Neural crest cell (in vitro differentiated cells): ENCODE results near the gene GJC1. TPM values are rescaled to one million over a fixed set of nuclear protein-coding genes. Genes with fewer than 3 reads are reported as not detected.
A peak's percentile ranks its signal among the peaks of the same experiment; 100 is the strongest.

Experiments
- DNase-seq: peaks from one replicate; pipeline ENCODE4 v3.0.0; 2021; ENCODE audit warnings: low read depth, mixed read lengths, low spot score
- H3K27ac Mint-ChIP-seq: one replicate; pipeline ENCODE4 v1.8.0; 2021; ENCODE audit warnings: mild to moderate bottlenecking, mixed read lengths; ENCODE audit not compliant: unreplicated experiment
- H3K27me3 Mint-ChIP-seq: 2 replicates; pipeline ENCODE4 v1.8.0; 2021; ENCODE audit warnings: low read depth, mild to moderate bottlenecking, mixed read lengths
- H3K36me3 Mint-ChIP-seq: 2 replicates; pipeline ENCODE4 v1.8.0; 2021; ENCODE audit warnings: low read depth, mild to moderate bottlenecking, mixed read lengths
- H3K4me1 Mint-ChIP-seq: 2 replicates; pipeline ENCODE4 v1.8.0; 2021; ENCODE audit warnings: mixed read lengths
- H3K4me3 Mint-ChIP-seq: one replicate; pipeline ENCODE4 v1.8.0; 2021; ENCODE audit warnings: mild to moderate bottlenecking, mixed read lengths
- H3K9me3 Mint-ChIP-seq: 2 replicates; pipeline ENCODE4 v1.8.0; 2021; ENCODE audit warnings: mixed read lengths
- total RNA-seq: library from RNA; stranded (reverse); gene quantifications from 2 replicates; pipeline ENCODE4 v1.2.1, GENCODE V29; 2021
- TF ChIP-seq, protein P1 (sequence below): fragments of 200-600 bp; sonication (generic); conservative IDR thresholded peaks from 2 replicates; pipeline ENCODE4 v1.5.0; 2021; ENCODE audit warnings: antibody characterized with exemption, mild to moderate bottlenecking

Gene GJC1
- total RNA-seq, 1 donor from 2014 or later: 145 TPM

GRCh38 chr17:44765965-44766364, 64.1 kb downstream of the GJC1 start:
- TF ChIP-seq, protein P1, sequence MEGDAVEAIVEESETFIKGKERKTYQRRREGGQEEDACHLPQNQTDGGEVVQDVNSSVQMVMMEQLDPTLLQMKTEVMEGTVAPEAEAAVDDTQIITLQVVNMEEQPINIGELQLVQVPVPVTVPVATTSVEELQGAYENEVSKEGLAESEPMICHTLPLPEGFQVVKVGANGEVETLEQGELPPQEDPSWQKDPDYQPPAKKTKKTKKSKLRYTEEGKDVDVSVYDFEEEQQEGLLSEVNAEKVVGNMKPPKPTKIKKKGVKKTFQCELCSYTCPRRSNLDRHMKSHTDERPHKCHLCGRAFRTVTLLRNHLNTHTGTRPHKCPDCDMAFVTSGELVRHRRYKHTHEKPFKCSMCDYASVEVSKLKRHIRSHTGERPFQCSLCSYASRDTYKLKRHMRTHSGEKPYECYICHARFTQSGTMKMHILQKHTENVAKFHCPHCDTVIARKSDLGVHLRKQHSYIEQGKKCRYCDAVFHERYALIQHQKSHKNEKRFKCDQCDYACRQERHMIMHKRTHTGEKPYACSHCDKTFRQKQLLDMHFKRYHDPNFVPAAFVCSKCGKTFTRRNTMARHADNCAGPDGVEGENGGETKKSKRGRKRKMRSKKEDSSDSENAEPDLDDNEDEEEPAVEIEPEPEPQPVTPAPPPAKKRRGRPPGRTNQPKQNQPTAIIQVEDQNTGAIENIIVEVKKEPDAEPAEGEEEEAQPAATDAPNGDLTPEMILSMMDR: no peak
- Mint-ChIP-seq H3K27me3 (peaks cover 6% of the 10 kb centered on the region), H3K36me3 (no peaks in the 10 kb centered on the region), H3K9me3 (no peaks in the 10 kb centered on the region), H3K4me3 (no peak overlapping the region), H3K4me1 (peaks cover 5% of the 10 kb centered on the region), H3K27ac (peak overlapping the region; percentile 12)
- no peak for DNase-seq

- Mint-ChIP-seq H3K9me3 (no peaks in the 10 kb centered on the region), H3K27ac (no peak overlapping the region), H3K27me3 (peaks cover 8% of the 10 kb centered on the region), H3K36me3 (no peaks in the 10 kb centered on the region), H3K4me1 (peaks cover 5% of the 10 kb centered on the region), H3K4me3 (no peak overlapping the region)
- DNase-seq: no peak
- TF ChIP-seq, protein P1: no peak
Observed at GRCh38 chr17:44763170-44763569, 66.9 kb downstream of the GJC1 start.

DNA sequence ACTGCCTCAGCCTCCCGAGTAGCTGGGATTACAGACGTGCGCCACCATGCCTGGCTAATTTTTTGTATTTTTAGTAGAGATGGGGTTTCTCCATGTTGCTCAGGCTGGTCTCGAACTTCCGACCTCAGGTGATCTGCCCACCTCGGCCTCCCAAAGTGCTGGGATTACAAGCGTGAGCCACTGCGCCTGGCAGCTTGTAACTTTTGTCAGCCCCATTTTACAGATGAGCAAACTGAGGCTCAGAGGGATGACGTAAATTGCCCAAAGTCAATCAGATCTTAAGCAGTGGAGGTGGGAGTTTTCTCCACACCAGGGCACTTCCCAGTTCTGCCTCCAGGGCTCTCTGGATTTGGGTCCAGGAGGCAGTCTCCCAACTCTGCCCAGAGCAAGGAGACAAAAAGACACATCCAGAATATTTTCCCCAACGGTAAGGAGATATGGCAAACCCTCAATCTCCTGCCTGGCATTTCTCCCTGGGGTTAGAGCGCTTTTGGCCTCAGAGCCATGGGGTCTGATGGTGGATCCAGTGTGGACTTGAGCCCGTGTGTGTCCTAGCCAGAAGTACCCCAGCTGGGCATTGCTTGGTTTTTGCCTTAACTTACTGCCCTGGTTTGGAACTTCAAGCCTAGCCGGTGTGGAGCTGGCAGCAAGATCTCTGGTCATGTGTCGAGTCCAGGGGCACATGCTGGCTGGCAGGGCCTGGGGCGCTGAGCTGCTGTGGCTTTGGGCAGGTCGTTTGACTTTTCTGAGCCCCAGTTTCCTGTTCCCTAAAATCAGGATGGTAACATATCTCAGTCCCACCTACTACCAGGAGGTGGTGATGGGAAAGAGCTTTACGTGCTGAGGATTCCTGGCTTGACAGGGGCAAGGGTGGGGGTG, 67.9 kb downstream of the GJC1 start:
- H3K9me3 Mint-ChIP-seq: no peaks in the 10 kb centered on the region
- TF ChIP-seq, protein P1: no peak
- H3K36me3 Mint-ChIP-seq: no peaks in the 10 kb centered on the region
- peaks cover 18% of the 10 kb centered on the region for H3K27me3 Mint-ChIP-seq
- DNase-seq: no peak
- no peak overlapping the region for H3K4me3 Mint-ChIP-seq
- H3K4me1 Mint-ChIP-seq: peaks cover 5% of the 10 kb centered on the region
- H3K27ac Mint-ChIP-seq: no peak overlapping the region

DNA sequence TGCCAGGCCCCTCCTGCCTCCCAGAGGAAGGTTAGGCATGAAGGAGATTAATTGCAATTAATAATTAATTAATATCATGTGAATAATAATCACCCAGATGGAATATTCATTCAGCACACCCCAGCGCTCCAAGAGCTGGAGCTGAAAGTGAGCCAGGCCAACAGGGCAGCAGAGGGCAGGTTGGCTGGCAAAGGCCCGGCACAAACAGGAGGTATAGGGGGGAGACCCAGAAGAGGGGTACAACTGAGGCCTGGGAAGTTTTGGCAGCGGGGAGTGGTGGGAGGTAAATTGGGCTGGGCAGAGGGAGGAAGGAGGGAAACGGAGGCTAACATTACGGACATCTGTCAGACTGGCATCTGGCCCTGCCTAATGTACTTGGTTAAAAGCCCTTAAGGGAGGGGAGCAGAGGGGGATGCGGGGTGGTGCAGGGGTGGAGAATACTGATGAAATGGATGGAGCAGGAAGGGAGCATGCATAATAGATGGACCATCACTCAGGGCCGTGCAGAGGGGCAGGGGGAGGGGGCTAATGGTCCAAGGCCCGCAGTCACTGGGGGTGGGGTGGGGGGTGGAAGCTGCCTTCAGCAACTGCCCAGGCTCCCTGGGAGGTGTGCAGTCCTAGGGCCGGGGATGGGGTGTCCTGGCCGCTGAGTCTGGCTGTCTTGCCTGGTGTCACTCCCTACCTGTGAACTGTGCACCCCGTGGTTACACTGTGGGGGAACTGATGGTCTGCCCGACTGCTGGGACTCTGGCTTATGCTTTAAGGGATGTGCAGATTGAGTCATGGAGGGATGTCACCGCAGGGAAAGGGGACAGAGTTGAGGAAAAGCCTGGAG, 69.4 kb downstream of the GJC1 start:
- Mint-ChIP-seq H3K4me1 (no peaks in the 10 kb centered on the region), H3K36me3 (no peaks in the 10 kb centered on the region), H3K27me3 (peaks cover 22% of the 10 kb centered on the region), H3K9me3 (no peaks in the 10 kb centered on the region), H3K4me3 (peak overlapping the region; percentile 78), H3K27ac (no peak overlapping the region)
- TF ChIP-seq, protein P1: no peak
- no peak for DNase-seq

- Mint-ChIP-seq H3K27me3 (peaks cover 22% of the 10 kb centered on the region), H3K4me3 (no peak overlapping the region)
Observed at GRCh38 chr17:44759916-44760243, 70.2 kb downstream of the GJC1 start.

More at GRCh38 chr17:44759916-44760243, 70.2 kb downstream of the GJC1 start:
- Mint-ChIP-seq H3K9me3 (no peaks in the 10 kb centered on the region), H3K27ac (no peak overlapping the region), H3K36me3 (no peaks in the 10 kb centered on the region), H3K4me1 (no peaks in the 10 kb centered on the region)
- TF ChIP-seq, protein P1: no peak
- no peak for DNase-seq
